HCT116 (cell line): ENCODE results near the gene KIF5C. TPM values are rescaled to one million over a fixed set of nuclear protein-coding genes. Genes with fewer than 3 reads are reported as not detected.

Experiments
- ATAC-seq: fragments of 200-7000 bp; cut with Tn5 transposase; 2 replicates; pipeline ENCODE4 v1.9.1; 2020; ENCODE audit warnings: mild to moderate bottlenecking, moderate library complexity
- BruUV-seq: library from RNA; stranded (reverse); fragments of 400-500 nt; replicated peaks from 2 replicates; lab custom pipeline; 2021; lab: Mats Ljungman, UMichigan
- CTCF ChIA-PET: fragments of 300-600 bp; sonication (Branson Sonifier 250); formaldehyde crosslinking; loops from one replicate; lab custom pipeline; 2021; ENCODE audit warnings: antibody characterized with exemption; lab: Charles Lee
- POLR2A ChIA-PET: fragments of 300-600, 350-600 bp; sonication (Branson Sonifier 250); formaldehyde crosslinking; loops from one replicate; lab custom pipeline; 2021; ENCODE audit warnings: antibody characterized with exemption; lab: Charles Lee
- RAD21 ChIA-PET, 2 experiments: fragments of 300-600 bp; sonication (Branson Sonifier 250); formaldehyde crosslinking; loops; one replicate each; lab custom pipeline; 2023; ENCODE audit warnings: low total read pairs in 2 of 2; ENCODE audit not compliant: uncharacterized antibody in 2 of 2, unreplicated experiment in 2 of 2, low non-redundant PET in 1 of 2; lab: Charles Lee
- DNase-seq: peaks from one replicate; pipeline ENCODE4 v3.0.0-alpha.2; 2010; ENCODE audit warnings: low read depth, low spot score
- H2AFZ ChIP-seq: fragments of 200-600 bp; shearing (Covaris generic), sonication (generic); 2 replicates; pipeline ENCODE4 v1.6.1; 2017; ENCODE audit warnings: low read depth, mixed run types, mixed read lengths, antibody characterized with exemption, low read length; ENCODE audit not compliant: poor library complexity, severe bottlenecking
- H3K27ac ChIP-seq: 2 replicates; pipeline ENCODE4 v1.5.1; 2012; ENCODE audit warnings: low read depth, low read length
- H3K27me3 ChIP-seq: fragments of 200-600 bp; sonication (generic); 2 replicates; pipeline ENCODE4 v1.6.1; 2016; ENCODE audit warnings: mixed run types, low read length, mixed read lengths; ENCODE audit not compliant: insufficient read depth
- H3K36me3 ChIP-seq, 2 experiments: fragments of 200-500 bp in 1 of 2; fragments of 200-600 bp in 1 of 2; sonication (Bioruptor generic) in 1 of 2; sonication (generic) in 1 of 2; 2 replicates each; pipeline versions ENCODE4 v1.5.1 to v1.6.1; 2014 to 2016; ENCODE audit warnings: low read length in 2 of 2, inconsistent platforms in 1 of 2, mixed read lengths in 1 of 2, mixed run types in 1 of 2; ENCODE audit not compliant: insufficient read depth in 2 of 2, control insufficient read depth in 1 of 2
- H3K4me1 ChIP-seq, 2 experiments: fragments of 200-600 bp in 1 of 2; sonication (generic) in 1 of 2; 2 replicates each; pipeline versions ENCODE4 v1.5.1 to v1.6.1; 2012 to 2017; ENCODE audit warnings: low read length in 2 of 2, inconsistent platforms in 1 of 2, mild to moderate bottlenecking in 1 of 2, mixed read lengths in 1 of 2, mixed run types in 1 of 2, moderate library complexity in 1 of 2; ENCODE audit not compliant: insufficient read depth in 2 of 2, control insufficient read depth in 1 of 2
- H3K4me2 ChIP-seq: fragments of 200-600 bp; sonication (generic); 2 replicates; pipeline ENCODE4 v1.6.1; 2017; ENCODE audit warnings: mixed run types, low read length, mixed read lengths
- H3K4me3 ChIP-seq, 2 experiments: fragments of 200-600 bp in 1 of 2; sonication (generic) in 1 of 2; replicated peaks in 1 of 2; 2 replicates each; pipeline ENCODE4 v1.5.1; 2011 to 2016; ENCODE audit warnings: low read length in 2 of 2, control low read depth in 1 of 2, low read depth in 1 of 2, mild to moderate bottlenecking in 1 of 2, mixed read lengths in 1 of 2, mixed run types in 1 of 2
- H3K79me2 ChIP-seq: fragments of 200-600 bp; sonication (generic); 2 replicates; pipeline ENCODE4 v1.6.1; 2017; ENCODE audit warnings: mild to moderate bottlenecking, mixed run types, low read length, moderate library complexity, mixed read lengths; ENCODE audit not compliant: insufficient read depth
- H3K9ac ChIP-seq: fragments of 200-600 bp; sonication (generic); 2 replicates; pipeline ENCODE4 v1.6.1; 2016; ENCODE audit warnings: low read length, mixed read lengths
- H3K9me2 ChIP-seq: fragments of 200-600 bp; sonication (generic), shearing (Covaris generic); 2 replicates; pipeline ENCODE4 v1.6.1; 2017; ENCODE audit warnings: mixed run types, mild to moderate bottlenecking, moderate library complexity; ENCODE audit not compliant: insufficient read depth
- H3K9me3 ChIP-seq, 2 experiments: fragments of 200-500 bp in 1 of 2; fragments of 200-600 bp in 1 of 2; sonication (Bioruptor generic) in 1 of 2; sonication (generic) in 1 of 2; 2 replicates each; pipeline ENCODE4 v1.6.1; 2014 to 2017; ENCODE audit warnings: low read length in 2 of 2, mixed read lengths in 2 of 2, inconsistent platforms in 1 of 2, low read depth in 1 of 2, mild to moderate bottlenecking in 1 of 2, mixed run types in 1 of 2, moderate library complexity in 1 of 2; ENCODE audit not compliant: control insufficient read depth in 1 of 2, insufficient read depth in 1 of 2
- H4K20me1 ChIP-seq: fragments of 200-600 bp; sonication (generic), shearing (Covaris generic); 2 replicates; pipeline ENCODE4 v1.6.1; 2017; ENCODE audit warnings: mixed run types, mild to moderate bottlenecking, moderate library complexity; ENCODE audit not compliant: insufficient read depth
- CBX3 ChIP-seq: IDR thresholded peaks from 2 replicates; pipeline ENCODE4 v1.6.1; 2012; ENCODE audit warnings: low read depth
- CEBPB ChIP-seq: IDR thresholded peaks from 2 replicates; pipeline ENCODE4 v1.6.1; 2012; ENCODE audit warnings: low read depth
- ELF1 ChIP-seq: IDR thresholded peaks from 2 replicates; pipeline ENCODE4 v1.6.1; 2012; ENCODE audit warnings: low read depth, borderline replicate concordance
- JUND ChIP-seq: IDR thresholded peaks from 2 replicates; pipeline ENCODE4 v1.6.1; 2012
- POLR2A ChIP-seq: IDR thresholded peaks from 2 replicates; pipeline ENCODE4 v1.7.0; 2011; ENCODE audit warnings: borderline replicate concordance; ENCODE audit not compliant: insufficient read depth, insufficient read length; ENCODE audit errors: extremely low read depth
- POLR2AphosphoS5 ChIP-seq: IDR thresholded peaks from 2 replicates; pipeline ENCODE4 v1.6.1; 2011; ENCODE audit warnings: mild to moderate bottlenecking, low read depth, low read length, moderate library complexity
- RAD21 ChIP-seq: IDR thresholded peaks from 2 replicates; pipeline ENCODE4 v1.6.1; 2012; ENCODE audit warnings: low read depth, mild to moderate bottlenecking
- TCF7L2 ChIP-seq: IDR thresholded peaks from 2 replicates; pipeline ENCODE4 v1.7.0; 2011; ENCODE audit warnings: borderline replicate concordance, inconsistent platforms; ENCODE audit not compliant: insufficient read depth, insufficient read length; ENCODE audit errors: extremely low read depth
- YY1 ChIP-seq: IDR thresholded peaks from 2 replicates; pipeline ENCODE4 v1.6.1; 2011; ENCODE audit warnings: low read length, low read depth, moderate library complexity, mild to moderate bottlenecking; ENCODE audit not compliant: insufficient replicate concordance; ENCODE audit errors: extremely low read depth
- ZFX ChIP-seq: fragments of 450-650 bp; IDR thresholded peaks from 2 replicates; pipeline ENCODE4 v1.6.1; 2017
- ZNF274 ChIP-seq: fragments of 200-500 bp; sonication (Bioruptor generic); IDR thresholded peaks from 2 replicates; pipeline ENCODE4 v1.6.1; 2014; ENCODE audit warnings: mild to moderate bottlenecking, low read depth, low read length, inconsistent platforms
- intact Hi-C: fragments of 100-400 bp; cut with micrococcal nuclease; formaldehyde crosslinking; loops from 2 replicates; pipeline ENCODE4 v1.10.0; 2022
- total RNA-seq: library from RNA; stranded (reverse); gene quantifications from one replicate; pipeline ENCODE4 v1.2.1, GENCODE V29; 2021; ENCODE audit not compliant: unreplicated experiment

The KIF5C gene
- total RNA-seq, 1 experiment from 2014 or later: 6.5 TPM

- no peaks in the 10 kb centered on the region for H3K36me3 ChIP-seq
- no peaks in the 10 kb centered on the region for H3K27me3 ChIP-seq
- H3K9me2 ChIP-seq: no peaks in the 10 kb centered on the region
- ChIA-PET RAD21 (no interaction called here), POLR2A (no interaction called here), CTCF (no interaction called here)
- no peaks in the 10 kb centered on the region; a peak in 1 of 4 replicates for H3K4me1 ChIP-seq
- H3K9me3 ChIP-seq: no peaks in the 10 kb centered on the region
- H3K9ac ChIP-seq: no peak overlapping the region
- no peak overlapping the region for H2AFZ ChIP-seq
- no peak overlapping the region for H3K4me3 ChIP-seq
- no peak overlapping the region for H3K4me2 ChIP-seq
- H4K20me1 ChIP-seq: no peaks in the 10 kb centered on the region
- no peaks in the 10 kb centered on the region for H3K79me2 ChIP-seq
- DNase-seq: no peak
- ATAC-seq: peak; percentile 67
- intact Hi-C loops: no loop called here
- no TSS peak for BruUV-seq
- no peak overlapping the region for H3K27ac ChIP-seq
- TF ChIP-seq POLR2A: no peak
- TF ChIP-seq RAD21: no peak
- no peak for TF ChIP-seq CEBPB
- TF ChIP-seq TCF7L2: no peak
- TF ChIP-seq POLR2AphosphoS5: no peak
- no peak for TF ChIP-seq ELF1
- TF ChIP-seq YY1: no peak
- TF ChIP-seq ZFX: no peak
Observed at GRCh38 chr2:148907085-148907785, 32.2 kb downstream of the KIF5C start.

GRCh38 chr2:148909114-148909513 lies 34.1 kb downstream of the KIF5C start:
- ChIA-PET CTCF (no interaction called here), POLR2A (interaction anchor here (0.6 kb wide), 1 partner anchor 264 kb away, joined by 6 read pairs; no protein-coding TSS in a partner anchor), RAD21 (no interaction called here)
- ATAC-seq (no peak), DNase-seq (no peak)
- TF ChIP-seq CBX3: no peak
- TF ChIP-seq ZNF274: no peak
- TF ChIP-seq JUND: no peak
- Histone ChIP-seq H3K27ac (no peak overlapping the region), H3K79me2 (no peaks in the 10 kb centered on the region), H3K36me3 (no peaks in the 10 kb centered on the region), H4K20me1 (no peaks in the 10 kb centered on the region), H2AFZ (no peak overlapping the region), H3K9ac (no peak overlapping the region), H3K4me1 (no peaks in the 10 kb centered on the region; a peak in 1 of 4 replicates), H3K27me3 (no peaks in the 10 kb centered on the region), H3K4me2 (no peak overlapping the region), H3K4me3 (no peak overlapping the region), H3K9me2 (no peaks in the 10 kb centered on the region), H3K9me3 (no peaks in the 10 kb centered on the region)
- intact Hi-C loops: no loop called here
- no TSS peak for BruUV-seq
